ENCODE data around the gene OTOS. TPM values are rescaled to one million over a fixed set of nuclear protein-coding genes. Genes with fewer than 3 reads are reported as not detected.
A peak's percentile ranks its signal among the peaks of the same experiment; 100 is the strongest.

Gene OTOS
- total and polyA plus RNA-seq, 2 of the 4 experiments (the other 2 are of a cell fraction): 0.34 TPM; not detected in 1

DNA sequence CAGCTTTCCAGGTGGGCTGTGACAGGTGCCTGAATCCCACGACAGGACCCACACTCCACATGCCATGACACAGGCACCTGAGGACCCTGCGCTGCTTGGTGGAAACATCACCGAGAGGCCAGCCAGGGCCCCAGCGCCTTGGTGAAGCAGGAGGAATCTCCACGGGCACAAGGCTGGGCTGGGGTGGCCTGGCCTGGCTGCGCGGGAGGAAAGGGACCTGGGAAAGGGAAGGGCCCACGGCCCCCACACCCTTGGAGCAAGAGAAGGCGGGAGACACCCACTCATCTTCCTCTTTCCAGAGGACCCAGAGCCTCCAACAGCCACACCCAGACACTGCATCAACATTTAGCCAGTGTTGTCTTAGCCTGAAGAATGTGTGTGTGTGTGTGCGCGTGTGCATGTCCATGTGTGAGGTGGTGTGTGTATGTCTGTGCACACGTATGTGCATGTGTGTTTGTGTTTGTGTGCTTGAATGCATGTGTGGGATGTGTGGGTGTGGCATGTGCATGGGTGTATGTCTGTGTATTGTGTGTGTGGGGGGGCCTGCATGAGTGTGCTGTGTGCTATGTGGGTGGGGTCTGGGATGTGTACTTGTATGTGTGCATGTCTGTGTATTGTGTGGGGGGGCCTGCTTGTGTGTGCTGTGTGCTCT is 6.3 kb upstream of the OTOS start:
- Histone ChIP-seq H2BK15ac (ENCODE audit: low read depth, low read length) (no peak overlapping the region), H2BK5ac (ENCODE audit: low read depth, low read length, poor library complexity, severe bottlenecking) (peak overlapping the region; percentile 63), H3K4me1 (ENCODE audit: control insufficient read depth, insufficient read depth, low read length) (no peaks in the 10 kb centered on the region), H3K27me3 (ENCODE audit: control insufficient read depth, insufficient read depth, low read length) (peaks cover 23% of the 10 kb centered on the region), H3K9ac (ENCODE audit: low read depth, low read length) (no peak overlapping the region), H4K20me1 (ENCODE audit: insufficient read depth, low read length) (peaks cover 4% of the 10 kb centered on the region; the same call in 1 of the 2 replicates), H3K27ac (ENCODE audit: insufficient read depth, low read length) (no peak overlapping the region), H2BK20ac (ENCODE audit: low read depth, low read length) (no peak overlapping the region), H3K9me3 (ENCODE audit: control insufficient read depth, insufficient read depth, low read length) (no peaks in the 10 kb centered on the region), H4K5ac (ENCODE audit: low read depth, low read length) (no peak overlapping the region), H4K91ac (ENCODE audit: insufficient read depth, low read depth, low read length) (no peak overlapping the region), H3K4me2 (ENCODE audit: low read depth, low read length) (no peak overlapping the region), H3K23ac (ENCODE audit: low read depth, low read length) (no peak overlapping the region), H3K9me1 (ENCODE audit: insufficient read depth, low read length) (peaks cover 6% of the 10 kb centered on the region; the same call in 1 of the 2 replicates), H3K4me3 (ENCODE audit: insufficient read depth, low read depth, low read length) (no peak overlapping the region), H3K56ac (ENCODE audit: extremely low read depth, insufficient read depth, low read length) (no peak overlapping the region), H2AK9ac (replicated peaks; ENCODE audit: low read depth, low read length, poor library complexity) (no peak overlapping the region), H3K18ac (ENCODE audit: low read depth, low read length) (no peak overlapping the region), H2AK5ac (ENCODE audit: low read depth, low read length) (no peak overlapping the region), H2BK120ac (ENCODE audit: low read depth, low read length) (no peak overlapping the region), H4K8ac (ENCODE audit: low read depth in 2 of 2, low read length in 2 of 2) (no peak overlapping the region), H2AFZ (replicated peaks; ENCODE audit: low read length, poor library complexity) (no peak overlapping the region), H3K4ac (ENCODE audit: low read depth, low read length) (no peak overlapping the region), H3K79me1 (ENCODE audit: low read depth in 1 of 2, low read length in 2 of 2) (no peaks in the 10 kb centered on the region), H3K36me3 (ENCODE audit: control insufficient read depth, insufficient read depth, low read length) (no peaks in the 10 kb centered on the region), H3K14ac (replicated peaks; ENCODE audit: low read depth, low read length) (no peak overlapping the region)
- intact Hi-C loops (cut with micrococcal nuclease) (no loop called here), in situ Hi-C loops (cut with MboI; ENCODE audit: low sequenced_read_pairs) (loop anchor here (25.0 kb wide), 1 partner anchor 1109 kb away; no protein-coding TSS in a partner anchor), dilution Hi-C loops (cut with HindIII; ENCODE audit: low sequenced_read_pairs, unreplicated experiment) (no loop called here)
- TF ChIP-seq RAD21 (IDR thresholded peaks at IDR 0.05; ENCODE audit: low read length) (no peak), RCOR1 (IDR thresholded peaks at IDR 0.05; ENCODE audit: insufficient replicate concordance, low read length) (no peak), SMC3 (IDR thresholded peaks at IDR 0.05; ENCODE audit: low read depth, low read length) (no peak), NFE2L2 (IDR thresholded peaks at IDR 0.05; ENCODE audit: low read depth, low read length) (no peak), MAFK (IDR thresholded peaks at IDR 0.05; ENCODE audit: low read depth, low read length) (no peak), MXI1 (IDR thresholded peaks at IDR 0.05; ENCODE audit: borderline replicate concordance, low read depth, low read length) (no peak), CEBPB (IDR thresholded peaks at IDR 0.05; ENCODE audit: low read depth, low read length) (no peak)
- TF ChIP-seq, protein P1, sequence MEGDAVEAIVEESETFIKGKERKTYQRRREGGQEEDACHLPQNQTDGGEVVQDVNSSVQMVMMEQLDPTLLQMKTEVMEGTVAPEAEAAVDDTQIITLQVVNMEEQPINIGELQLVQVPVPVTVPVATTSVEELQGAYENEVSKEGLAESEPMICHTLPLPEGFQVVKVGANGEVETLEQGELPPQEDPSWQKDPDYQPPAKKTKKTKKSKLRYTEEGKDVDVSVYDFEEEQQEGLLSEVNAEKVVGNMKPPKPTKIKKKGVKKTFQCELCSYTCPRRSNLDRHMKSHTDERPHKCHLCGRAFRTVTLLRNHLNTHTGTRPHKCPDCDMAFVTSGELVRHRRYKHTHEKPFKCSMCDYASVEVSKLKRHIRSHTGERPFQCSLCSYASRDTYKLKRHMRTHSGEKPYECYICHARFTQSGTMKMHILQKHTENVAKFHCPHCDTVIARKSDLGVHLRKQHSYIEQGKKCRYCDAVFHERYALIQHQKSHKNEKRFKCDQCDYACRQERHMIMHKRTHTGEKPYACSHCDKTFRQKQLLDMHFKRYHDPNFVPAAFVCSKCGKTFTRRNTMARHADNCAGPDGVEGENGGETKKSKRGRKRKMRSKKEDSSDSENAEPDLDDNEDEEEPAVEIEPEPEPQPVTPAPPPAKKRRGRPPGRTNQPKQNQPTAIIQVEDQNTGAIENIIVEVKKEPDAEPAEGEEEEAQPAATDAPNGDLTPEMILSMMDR (conservative IDR thresholded peaks at IDR 0.05; ENCODE audit: low read depth, low read length): no peak
- DNase-seq (no peak), ATAC-seq (ENCODE audit: low read depth) (no peak)
- WGBS, 2 experiments (ENCODE audit: extremely low coverage in 2 of 2, insufficient read length in 1 of 2): 78% methylated on average over 4 of the region's 12 CpGs; no CpG with 5 or more reads in 1 of the 2 experiments
- no TSS peak for BruUV-seq (replicated peaks)
- POLR2A ChIA-PET (ENCODE audit: unreplicated experiment): no interaction called here
- CTCF ChIA-PET: no interaction called here

Measured in IMR-90 (cell line).